HepG2 (cell line): ENCODE results near the gene ZMAT2. TPM values are rescaled to one million over a fixed set of nuclear protein-coding genes. Genes with fewer than 3 reads are reported as not detected.
A peak's percentile ranks its signal among the peaks of the same experiment; 100 is the strongest.

ENCODE experiments used
- CEBPG ChIP-seq: IDR thresholded peaks from 2 replicates; pipeline ENCODE4 v1.6.1; 2016
- GZF1 ChIP-seq: sonication (generic); formaldehyde crosslinking; IDR thresholded peaks from 2 replicates; pipeline ENCODE4 v1.5.1; 2020; ENCODE audit warnings: mild to moderate bottlenecking, missing genetic modification reagents
- RBFOX2 ChIP-seq: fragments of 200-400 bp; formaldehyde crosslinking; IDR thresholded peaks from 2 replicates; pipeline ENCODE4 v1.6.1; 2017; ENCODE audit warnings: low read depth, mild to moderate bottlenecking, low read length
- SPEN ChIP-seq: sonication (generic); formaldehyde crosslinking; IDR thresholded peaks from 2 replicates; pipeline ENCODE4 v1.5.1; 2020; ENCODE audit warnings: low read depth, mild to moderate bottlenecking, missing genetic modification reagents
- U2AF2 ChIP-seq: fragments of 200-400 bp; formaldehyde crosslinking; IDR thresholded peaks from 2 replicates; pipeline ENCODE4 v1.6.1; 2017; ENCODE audit warnings: low read depth, mild to moderate bottlenecking, low read length
- WIZ ChIP-seq: sonication (generic); formaldehyde crosslinking; IDR thresholded peaks from 2 replicates; pipeline ENCODE4 v1.5.1; 2020; ENCODE audit warnings: mild to moderate bottlenecking, missing genetic modification reagents
- ZBTB42 ChIP-seq: sonication (generic); formaldehyde crosslinking; IDR thresholded peaks from 2 replicates; pipeline ENCODE4 v1.5.0; 2020; ENCODE audit warnings: mild to moderate bottlenecking, missing genetic modification reagents
- ZFP90 ChIP-seq: sonication (generic); formaldehyde crosslinking; IDR thresholded peaks from 2 replicates; pipeline ENCODE4 v1.8.0; 2022; ENCODE audit warnings: missing genetic modification reagents, mild to moderate bottlenecking, inconsistent platforms, borderline replicate concordance
- ZNF383 ChIP-seq: sonication (generic); formaldehyde crosslinking; IDR thresholded peaks from 2 replicates; pipeline ENCODE4 v1.4.0; 2020; ENCODE audit warnings: missing genetic modification reagents, mild to moderate bottlenecking, borderline replicate concordance
- ZNF768 ChIP-seq: sonication (generic); formaldehyde crosslinking; IDR thresholded peaks from 2 replicates; pipeline ENCODE4 v1.4.0; 2020; ENCODE audit warnings: missing genetic modification reagents
- polyA plus RNA-seq, 8 experiments: library from polyadenylated mRNA; depleted of rRNA in 3 of 8; stranded (reverse) in 7 of 8; unstranded in 1 of 8; fragments of >200 nt; fragmentation: Illumina TruSeq in 4 of 8; extraction: Trizol in 4 of 8; gene quantifications; 2 replicates each; pipeline versions ENCODE4 v1.2.1 to v1.2.3, GENCODE V29; 2011 to 2016; ENCODE audit warnings: low read depth in 4 of 8, missing spikeins in 1 of 8, mixed read lengths in 1 of 8; ENCODE audit not compliant: insufficient read depth in 1 of 8
- total RNA-seq, 5 experiments: library from RNA; depleted of rRNA; stranded (reverse); fragments of >200 nt; fragmentation: Illumina TruSeq; extraction: Trizol; gene quantifications; 2 replicates each; pipeline ENCODE4 v1.2.3, GENCODE V29; 2016; ENCODE audit warnings: low read depth in 1 of 5
- TF ChIP-seq, protein P1 (sequence below): sonication (generic); formaldehyde crosslinking; IDR thresholded peaks from 2 replicates; pipeline ENCODE4 v1.9.0; 2022; ENCODE audit warnings: low read depth, missing genetic modification reagents
- TF ChIP-seq, protein P2 (sequence below): sonication (generic); formaldehyde crosslinking; IDR thresholded peaks from 2 replicates; pipeline ENCODE4; 2020; ENCODE audit warnings: missing genetic modification reagents, mild to moderate bottlenecking, borderline replicate concordance
- TF ChIP-seq, protein P3 (sequence below): sonication (generic); formaldehyde crosslinking; IDR thresholded peaks from 2 replicates; pipeline ENCODE4 v1.5.1; 2020; ENCODE audit warnings: missing genetic modification reagents, mild to moderate bottlenecking, borderline replicate concordance
- TF ChIP-seq, protein P4 (sequence below): sonication (generic); formaldehyde crosslinking; IDR thresholded peaks from 2 replicates; pipeline ENCODE4 v1.4.0; 2020; ENCODE audit warnings: mild to moderate bottlenecking, missing genetic modification reagents
- TF ChIP-seq, protein P5 (sequence below): sonication (generic); formaldehyde crosslinking; IDR thresholded peaks from 2 replicates; pipeline ENCODE4 v1.5.0; 2020; ENCODE audit warnings: missing genetic modification reagents, mild to moderate bottlenecking, borderline replicate concordance

The ZMAT2 gene
- total and polyA plus RNA-seq, 2 of the 13 experiments (the other 11 are each of a cell fraction or from before 2014, with no cell fraction given), result 35.4 to 92.8 TPM

DNA sequence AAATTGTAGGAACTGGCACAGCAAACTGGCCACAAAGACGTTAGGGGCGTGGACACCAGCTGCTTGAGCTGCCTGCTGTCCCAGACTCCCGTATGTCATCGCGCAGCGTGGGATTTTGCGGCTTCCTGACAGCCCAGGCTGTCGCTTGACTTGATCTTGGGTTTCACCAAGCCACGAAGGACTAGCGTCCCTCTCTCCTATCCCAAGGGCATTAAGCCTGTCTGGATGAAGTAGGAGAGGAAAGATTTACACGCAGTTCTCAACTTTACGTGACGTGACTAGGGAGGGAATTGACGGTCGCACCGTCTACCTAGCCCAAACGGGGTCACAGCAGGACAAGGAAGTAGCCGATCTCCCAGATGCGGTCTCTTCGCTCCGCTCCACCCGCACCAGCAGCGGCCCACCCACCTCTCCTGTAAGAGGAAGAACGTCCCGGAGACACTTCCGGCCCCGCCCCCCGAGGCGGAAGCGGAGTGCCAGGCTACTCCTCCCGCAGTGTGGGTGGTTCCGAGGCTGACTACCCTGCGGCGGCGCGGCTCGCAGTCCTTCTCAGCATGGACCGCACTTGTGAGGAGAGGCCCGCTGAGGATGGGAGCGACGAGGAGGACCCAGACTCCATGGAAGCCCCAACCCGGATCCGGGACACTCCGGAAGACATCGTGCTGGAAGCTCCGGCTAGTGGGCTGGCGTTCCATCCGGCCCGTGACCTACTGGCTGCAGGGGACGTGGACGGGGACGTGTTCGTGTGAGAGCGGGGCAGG, 35.7 kb upstream of the ZMAT2 start, which contains the start of gene WDR55 (continued):
- TF ChIP-seq, protein P1, sequence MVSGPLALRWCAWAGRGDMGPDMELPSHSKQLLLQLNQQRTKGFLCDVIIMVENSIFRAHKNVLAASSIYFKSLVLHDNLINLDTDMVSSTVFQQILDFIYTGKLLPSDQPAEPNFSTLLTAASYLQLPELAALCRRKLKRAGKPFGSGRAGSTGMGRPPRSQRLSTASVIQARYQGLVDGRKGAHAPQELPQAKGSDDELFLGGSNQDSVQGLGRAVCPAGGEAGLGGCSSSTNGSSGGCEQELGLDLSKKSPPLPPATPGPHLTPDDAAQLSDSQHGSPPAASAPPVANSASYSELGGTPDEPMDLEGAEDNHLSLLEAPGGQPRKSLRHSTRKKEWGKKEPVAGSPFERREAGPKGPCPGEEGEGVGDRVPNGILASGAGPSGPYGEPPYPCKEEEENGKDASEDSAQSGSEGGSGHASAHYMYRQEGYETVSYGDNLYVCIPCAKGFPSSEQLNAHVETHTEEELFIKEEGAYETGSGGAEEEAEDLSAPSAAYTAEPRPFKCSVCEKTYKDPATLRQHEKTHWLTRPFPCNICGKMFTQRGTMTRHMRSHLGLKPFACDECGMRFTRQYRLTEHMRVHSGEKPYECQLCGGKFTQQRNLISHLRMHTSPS (CRISPR knock-in tag), result 0 out of 2 replicates have a peak, but pooled peaks have one; percentile 32
- TF ChIP-seq SPEN (CRISPR knock-in tag) (peak; percentile 89; the same call in 1 of the 2 replicates), ZNF383 (CRISPR knock-in tag) (peak; percentile 58; the same call in 1 of the 2 replicates), ZNF768 (CRISPR knock-in tag) (peak; percentile 63; the same call in 1 of the 2 replicates), ZBTB42 (CRISPR knock-in tag) (0 out of 2 replicates have a peak, but pooled peaks have one; percentile 46), RBFOX2 (peak; percentile 91), WIZ (CRISPR knock-in tag) (0 out of 2 replicates have a peak, but pooled peaks have one; percentile 23), CEBPG (CRISPR knock-in tag) (0 out of 2 replicates have a peak, but pooled peaks have one; percentile 6), U2AF2 (no peak), ZFP90 (no peak; the same call in 1 of the 2 replicates), GZF1 (peak; percentile 33; the same call in 1 of the 2 replicates)
- TF ChIP-seq, protein P2, sequence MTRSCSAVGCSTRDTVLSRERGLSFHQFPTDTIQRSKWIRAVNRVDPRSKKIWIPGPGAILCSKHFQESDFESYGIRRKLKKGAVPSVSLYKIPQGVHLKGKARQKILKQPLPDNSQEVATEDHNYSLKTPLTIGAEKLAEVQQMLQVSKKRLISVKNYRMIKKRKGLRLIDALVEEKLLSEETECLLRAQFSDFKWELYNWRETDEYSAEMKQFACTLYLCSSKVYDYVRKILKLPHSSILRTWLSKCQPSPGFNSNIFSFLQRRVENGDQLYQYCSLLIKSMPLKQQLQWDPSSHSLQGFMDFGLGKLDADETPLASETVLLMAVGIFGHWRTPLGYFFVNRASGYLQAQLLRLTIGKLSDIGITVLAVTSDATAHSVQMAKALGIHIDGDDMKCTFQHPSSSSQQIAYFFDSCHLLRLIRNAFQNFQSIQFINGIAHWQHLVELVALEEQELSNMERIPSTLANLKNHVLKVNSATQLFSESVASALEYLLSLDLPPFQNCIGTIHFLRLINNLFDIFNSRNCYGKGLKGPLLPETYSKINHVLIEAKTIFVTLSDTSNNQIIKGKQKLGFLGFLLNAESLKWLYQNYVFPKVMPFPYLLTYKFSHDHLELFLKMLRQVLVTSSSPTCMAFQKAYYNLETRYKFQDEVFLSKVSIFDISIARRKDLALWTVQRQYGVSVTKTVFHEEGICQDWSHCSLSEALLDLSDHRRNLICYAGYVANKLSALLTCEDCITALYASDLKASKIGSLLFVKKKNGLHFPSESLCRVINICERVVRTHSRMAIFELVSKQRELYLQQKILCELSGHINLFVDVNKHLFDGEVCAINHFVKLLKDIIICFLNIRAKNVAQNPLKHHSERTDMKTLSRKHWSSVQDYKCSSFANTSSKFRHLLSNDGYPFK (CRISPR knock-in tag), result peak; percentile 95
- TF ChIP-seq, protein P3, sequence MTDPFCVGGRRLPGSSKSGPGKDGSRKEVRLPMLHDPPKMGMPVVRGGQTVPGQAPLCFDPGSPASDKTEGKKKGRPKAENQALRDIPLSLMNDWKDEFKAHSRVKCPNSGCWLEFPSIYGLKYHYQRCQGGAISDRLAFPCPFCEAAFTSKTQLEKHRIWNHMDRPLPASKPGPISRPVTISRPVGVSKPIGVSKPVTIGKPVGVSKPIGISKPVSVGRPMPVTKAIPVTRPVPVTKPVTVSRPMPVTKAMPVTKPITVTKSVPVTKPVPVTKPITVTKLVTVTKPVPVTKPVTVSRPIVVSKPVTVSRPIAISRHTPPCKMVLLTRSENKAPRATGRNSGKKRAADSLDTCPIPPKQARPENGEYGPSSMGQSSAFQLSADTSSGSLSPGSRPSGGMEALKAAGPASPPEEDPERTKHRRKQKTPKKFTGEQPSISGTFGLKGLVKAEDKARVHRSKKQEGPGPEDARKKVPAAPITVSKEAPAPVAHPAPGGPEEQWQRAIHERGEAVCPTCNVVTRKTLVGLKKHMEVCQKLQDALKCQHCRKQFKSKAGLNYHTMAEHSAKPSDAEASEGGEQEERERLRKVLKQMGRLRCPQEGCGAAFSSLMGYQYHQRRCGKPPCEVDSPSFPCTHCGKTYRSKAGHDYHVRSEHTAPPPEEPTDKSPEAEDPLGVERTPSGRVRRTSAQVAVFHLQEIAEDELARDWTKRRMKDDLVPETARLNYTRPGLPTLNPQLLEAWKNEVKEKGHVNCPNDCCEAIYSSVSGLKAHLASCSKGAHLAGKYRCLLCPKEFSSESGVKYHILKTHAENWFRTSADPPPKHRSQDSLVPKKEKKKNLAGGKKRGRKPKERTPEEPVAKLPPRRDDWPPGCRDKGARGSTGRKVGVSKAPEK (CRISPR knock-in tag), result 0 out of 2 replicates have a peak, but pooled peaks have one; percentile 60
- TF ChIP-seq, protein P4, sequence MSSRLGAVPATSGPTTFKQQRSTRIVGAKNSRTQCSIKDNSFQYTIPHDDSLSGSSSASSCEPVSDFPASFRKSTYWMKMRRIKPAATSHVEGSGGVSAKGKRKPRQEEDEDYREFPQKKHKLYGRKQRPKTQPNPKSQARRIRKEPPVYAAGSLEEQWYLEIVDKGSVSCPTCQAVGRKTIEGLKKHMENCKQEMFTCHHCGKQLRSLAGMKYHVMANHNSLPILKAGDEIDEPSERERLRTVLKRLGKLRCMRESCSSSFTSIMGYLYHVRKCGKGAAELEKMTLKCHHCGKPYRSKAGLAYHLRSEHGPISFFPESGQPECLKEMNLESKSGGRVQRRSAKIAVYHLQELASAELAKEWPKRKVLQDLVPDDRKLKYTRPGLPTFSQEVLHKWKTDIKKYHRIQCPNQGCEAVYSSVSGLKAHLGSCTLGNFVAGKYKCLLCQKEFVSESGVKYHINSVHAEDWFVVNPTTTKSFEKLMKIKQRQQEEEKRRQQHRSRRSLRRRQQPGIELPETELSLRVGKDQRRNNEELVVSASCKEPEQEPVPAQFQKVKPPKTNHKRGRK (CRISPR knock-in tag), result no peak
- TF ChIP-seq, protein P5, sequence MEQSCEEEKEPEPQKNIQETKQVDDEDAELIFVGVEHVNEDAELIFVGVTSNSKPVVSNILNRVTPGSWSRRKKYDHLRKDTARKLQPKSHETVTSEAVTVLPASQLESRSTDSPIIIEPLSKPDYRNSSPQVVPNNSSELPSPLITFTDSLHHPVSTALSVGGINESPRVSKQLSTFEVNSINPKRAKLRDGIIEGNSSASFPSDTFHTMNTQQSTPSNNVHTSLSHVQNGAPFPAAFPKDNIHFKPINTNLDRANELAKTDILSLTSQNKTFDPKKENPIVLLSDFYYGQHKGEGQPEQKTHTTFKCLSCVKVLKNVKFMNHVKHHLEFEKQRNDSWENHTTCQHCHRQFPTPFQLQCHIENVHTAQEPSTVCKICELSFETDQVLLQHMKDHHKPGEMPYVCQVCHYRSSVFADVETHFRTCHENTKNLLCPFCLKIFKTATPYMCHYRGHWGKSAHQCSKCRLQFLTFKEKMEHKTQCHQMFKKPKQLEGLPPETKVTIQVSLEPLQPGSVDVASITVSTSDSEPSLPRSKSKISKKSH (CRISPR knock-in tag), result peak; percentile 55; the same call in 1 of the 2 replicates
